ENCODE results near the gene RNGTT.

The RNGTT gene

DNA sequence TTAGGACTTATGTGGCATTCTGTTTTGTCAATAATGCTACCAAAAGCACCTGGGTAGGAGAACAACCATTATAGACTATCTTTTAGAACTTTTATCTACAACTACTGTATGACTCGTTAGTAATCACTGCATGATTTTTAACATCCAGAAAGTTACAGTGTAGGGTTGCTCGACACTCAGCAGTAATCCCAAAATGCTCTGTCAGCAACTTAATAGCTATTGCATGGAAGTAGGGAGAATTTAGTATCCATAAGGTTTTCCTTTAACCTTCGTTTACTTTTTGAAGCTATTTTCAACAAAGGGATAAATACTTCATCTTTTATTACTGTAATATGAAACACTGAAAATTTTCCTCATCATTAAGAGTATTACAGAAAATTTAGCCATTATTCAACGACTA, 309.5 kb downstream of the RNGTT start:
- TF ChIP-seq TAF1 (IDR thresholded peaks at IDR 0.05; ENCODE audit: borderline replicate concordance, insufficient read depth, low read length), result no peak
- no peak for TF ChIP-seq POLR2AphosphoS5 (IDR thresholded peaks at IDR 0.05; ENCODE audit: low read depth, low read length)
- TF ChIP-seq FOXP2 (optimal IDR thresholded peaks at IDR 0.05; ENCODE audit: borderline replicate concordance, extremely low read depth, extremely low read length, insufficient read depth), result no peak
- TF ChIP-seq SIN3A (IDR thresholded peaks at IDR 0.05; ENCODE audit: borderline replicate concordance, insufficient read depth, low read length), result no peak
- TF ChIP-seq, protein P1, sequence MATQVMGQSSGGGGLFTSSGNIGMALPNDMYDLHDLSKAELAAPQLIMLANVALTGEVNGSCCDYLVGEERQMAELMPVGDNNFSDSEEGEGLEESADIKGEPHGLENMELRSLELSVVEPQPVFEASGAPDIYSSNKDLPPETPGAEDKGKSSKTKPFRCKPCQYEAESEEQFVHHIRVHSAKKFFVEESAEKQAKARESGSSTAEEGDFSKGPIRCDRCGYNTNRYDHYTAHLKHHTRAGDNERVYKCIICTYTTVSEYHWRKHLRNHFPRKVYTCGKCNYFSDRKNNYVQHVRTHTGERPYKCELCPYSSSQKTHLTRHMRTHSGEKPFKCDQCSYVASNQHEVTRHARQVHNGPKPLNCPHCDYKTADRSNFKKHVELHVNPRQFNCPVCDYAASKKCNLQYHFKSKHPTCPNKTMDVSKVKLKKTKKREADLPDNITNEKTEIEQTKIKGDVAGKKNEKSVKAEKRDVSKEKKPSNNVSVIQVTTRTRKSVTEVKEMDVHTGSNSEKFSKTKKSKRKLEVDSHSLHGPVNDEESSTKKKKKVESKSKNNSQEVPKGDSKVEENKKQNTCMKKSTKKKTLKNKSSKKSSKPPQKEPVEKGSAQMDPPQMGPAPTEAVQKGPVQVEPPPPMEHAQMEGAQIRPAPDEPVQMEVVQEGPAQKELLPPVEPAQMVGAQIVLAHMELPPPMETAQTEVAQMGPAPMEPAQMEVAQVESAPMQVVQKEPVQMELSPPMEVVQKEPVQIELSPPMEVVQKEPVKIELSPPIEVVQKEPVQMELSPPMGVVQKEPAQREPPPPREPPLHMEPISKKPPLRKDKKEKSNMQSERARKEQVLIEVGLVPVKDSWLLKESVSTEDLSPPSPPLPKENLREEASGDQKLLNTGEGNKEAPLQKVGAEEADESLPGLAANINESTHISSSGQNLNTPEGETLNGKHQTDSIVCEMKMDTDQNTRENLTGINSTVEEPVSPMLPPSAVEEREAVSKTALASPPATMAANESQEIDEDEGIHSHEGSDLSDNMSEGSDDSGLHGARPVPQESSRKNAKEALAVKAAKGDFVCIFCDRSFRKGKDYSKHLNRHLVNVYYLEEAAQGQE (IDR thresholded peaks at IDR 0.05; ENCODE audit: insufficient read depth in 1 of 2, low read depth in 2 of 2, low read length in 2 of 2), result no peak

DNA sequence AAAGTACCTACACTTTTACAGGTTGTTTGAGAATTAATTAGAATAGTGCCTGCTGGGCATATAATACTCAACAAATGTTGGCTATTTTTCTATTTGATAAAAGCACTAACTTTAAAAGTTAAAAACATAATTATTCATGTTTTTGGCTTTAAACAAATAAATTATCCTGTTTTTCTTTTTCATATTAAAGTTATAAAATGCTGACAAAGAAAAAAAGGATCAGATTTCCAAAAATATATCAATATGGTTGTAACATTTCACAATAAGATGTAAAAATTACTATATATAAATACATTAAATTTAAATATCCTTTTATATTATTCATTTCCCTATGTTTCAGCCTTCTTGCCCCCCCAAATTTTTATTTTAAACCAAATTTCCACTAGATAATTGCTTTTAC, 312.0 kb downstream of the RNGTT start:
- TF ChIP-seq TAF1 (IDR thresholded peaks at IDR 0.05; ENCODE audit: borderline replicate concordance, insufficient read depth, low read length) (no peak), SIN3A (IDR thresholded peaks at IDR 0.05; ENCODE audit: borderline replicate concordance, insufficient read depth, low read length) (no peak), POLR2AphosphoS5 (IDR thresholded peaks at IDR 0.05; ENCODE audit: low read depth, low read length) (no peak), FOXP2 (optimal IDR thresholded peaks at IDR 0.05; ENCODE audit: borderline replicate concordance, extremely low read depth, extremely low read length, insufficient read depth) (no peak)
- TF ChIP-seq, protein P1 (IDR thresholded peaks at IDR 0.05; ENCODE audit: insufficient read depth in 1 of 2, low read depth in 2 of 2, low read length in 2 of 2), result no peak

DNA sequence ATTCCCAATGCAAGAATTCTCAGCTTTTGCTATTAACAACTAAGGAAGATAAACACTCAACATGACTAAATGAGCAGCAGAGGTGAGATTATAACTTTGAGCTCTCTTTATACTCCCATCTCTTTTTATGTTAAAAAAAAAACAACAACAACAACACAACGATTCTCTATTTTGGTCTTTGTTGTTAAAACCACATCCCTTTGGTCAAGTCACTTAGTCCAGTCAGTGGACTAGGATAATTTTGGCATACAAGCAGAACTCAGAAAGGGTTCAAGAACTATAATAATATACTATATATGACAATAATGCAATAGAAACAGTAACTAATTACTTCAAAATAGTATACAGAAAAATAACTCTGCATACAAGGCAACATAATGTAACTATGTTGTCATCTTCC, 312.4 kb downstream of the RNGTT start:
- TF ChIP-seq POLR2AphosphoS5 (IDR thresholded peaks at IDR 0.05; ENCODE audit: low read depth, low read length), result no peak
- TF ChIP-seq TAF1 (IDR thresholded peaks at IDR 0.05; ENCODE audit: borderline replicate concordance, insufficient read depth, low read length), result no peak
- TF ChIP-seq SIN3A (IDR thresholded peaks at IDR 0.05; ENCODE audit: borderline replicate concordance, insufficient read depth, low read length), result no peak
- TF ChIP-seq, protein P1 (IDR thresholded peaks at IDR 0.05; ENCODE audit: insufficient read depth in 1 of 2, low read depth in 2 of 2, low read length in 2 of 2), result no peak
- TF ChIP-seq FOXP2 (optimal IDR thresholded peaks at IDR 0.05; ENCODE audit: borderline replicate concordance, extremely low read depth, extremely low read length, insufficient read depth), result no peak

DNA sequence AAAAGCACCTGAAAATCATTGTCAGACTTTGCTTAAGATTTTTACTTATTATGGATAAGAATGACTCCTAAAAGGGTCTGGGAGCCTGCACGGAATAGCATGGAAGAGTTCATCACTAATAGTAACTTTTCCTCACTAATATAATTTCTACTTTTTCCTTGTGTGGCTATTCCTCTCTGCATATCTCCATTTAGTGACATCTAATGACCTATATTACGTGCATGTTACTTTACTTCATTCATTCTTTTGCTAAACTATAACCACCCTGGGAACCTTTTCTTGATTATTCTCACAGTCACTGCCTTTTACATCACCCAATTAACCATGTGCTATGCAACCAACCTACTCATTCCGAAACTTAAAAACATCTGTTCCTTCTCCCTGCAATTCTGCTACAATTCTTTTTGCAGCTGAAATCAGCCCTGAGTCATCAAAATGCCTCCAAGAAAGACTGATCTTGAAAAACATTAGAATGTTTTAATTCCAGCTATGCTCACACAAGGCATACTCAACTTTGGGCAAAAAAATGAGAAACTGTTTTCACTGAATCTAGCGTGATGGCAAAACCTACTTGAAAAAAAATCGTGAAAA, 313.3 kb downstream of the RNGTT start:
- TF ChIP-seq, protein P1 (IDR thresholded peaks at IDR 0.05; ENCODE audit: insufficient read depth in 1 of 2, low read depth in 2 of 2, low read length in 2 of 2), result no peak
